ENCODE data around the gene MBP.

The MBP gene

DNA sequence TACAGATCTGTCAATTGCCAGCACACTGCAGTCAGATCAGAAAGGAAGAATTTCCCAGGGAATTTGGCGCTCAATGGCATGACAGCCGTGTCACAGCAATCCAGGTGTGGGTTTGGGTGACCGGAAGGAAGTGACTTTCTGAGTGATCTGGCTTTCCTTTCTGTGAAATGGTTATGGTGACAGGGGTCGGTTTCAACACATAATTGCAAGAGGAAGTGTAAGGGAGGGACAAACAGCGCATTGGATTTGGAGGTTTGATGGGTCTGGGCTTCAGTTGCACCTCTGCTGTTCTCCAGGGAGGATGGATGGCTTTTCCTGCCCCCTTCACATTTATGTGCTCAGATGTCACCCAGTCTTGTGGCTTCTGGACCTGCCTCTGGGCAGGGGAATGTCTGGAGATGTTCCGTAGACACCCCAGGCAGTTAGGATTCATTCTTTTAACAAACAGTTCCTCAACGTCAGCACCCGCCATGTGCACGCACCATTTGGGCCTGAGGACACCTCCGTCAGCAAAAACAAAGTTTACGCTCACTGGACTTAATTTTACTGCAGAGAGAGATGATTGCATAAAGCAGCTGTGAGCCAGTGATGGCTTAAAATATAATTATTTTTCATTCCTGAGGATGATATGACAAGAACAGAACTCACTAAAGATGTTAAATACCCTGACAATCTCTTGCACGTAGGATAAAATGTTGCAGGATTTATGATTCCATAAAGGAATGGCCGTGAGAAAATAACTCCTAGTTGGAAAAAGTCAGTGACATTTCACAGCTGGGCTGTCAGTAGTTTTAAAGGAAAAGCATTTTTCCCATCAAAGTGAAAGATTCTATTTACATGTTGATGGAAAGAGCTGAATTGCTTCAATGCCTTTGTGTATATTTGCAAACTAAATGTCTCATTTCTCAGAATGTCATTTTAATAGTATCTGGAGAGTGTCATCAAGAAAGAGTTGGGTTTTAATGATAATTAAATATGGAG, 36.9 kb downstream of the MBP start:
- intact Hi-C loops (cut with DNase I; ENCODE audit: low total_unique reads): no loop called here
- H3K36me3 ChIP-seq: no peaks in the 10 kb centered on the region

DNA sequence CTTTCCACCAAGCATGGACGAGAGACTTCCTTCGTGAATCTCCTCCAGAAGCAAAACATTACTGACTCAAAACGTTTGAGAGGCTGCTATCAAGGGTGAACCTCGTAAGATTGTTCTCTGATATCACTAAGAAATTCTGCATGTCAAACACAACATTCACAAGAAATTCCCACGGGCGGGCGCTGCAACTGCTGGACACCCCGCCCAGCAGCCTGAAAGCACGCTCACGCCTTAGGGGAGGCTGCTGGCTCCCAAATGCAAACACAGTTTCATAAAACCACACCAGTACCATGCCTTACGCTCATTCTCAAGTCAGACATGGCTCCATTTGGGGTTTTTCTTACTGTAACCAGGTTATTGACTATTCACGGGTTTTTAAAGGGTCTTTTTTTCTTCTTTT, 39.0 kb downstream of the MBP start:
- TF ChIP-seq, protein P1, sequence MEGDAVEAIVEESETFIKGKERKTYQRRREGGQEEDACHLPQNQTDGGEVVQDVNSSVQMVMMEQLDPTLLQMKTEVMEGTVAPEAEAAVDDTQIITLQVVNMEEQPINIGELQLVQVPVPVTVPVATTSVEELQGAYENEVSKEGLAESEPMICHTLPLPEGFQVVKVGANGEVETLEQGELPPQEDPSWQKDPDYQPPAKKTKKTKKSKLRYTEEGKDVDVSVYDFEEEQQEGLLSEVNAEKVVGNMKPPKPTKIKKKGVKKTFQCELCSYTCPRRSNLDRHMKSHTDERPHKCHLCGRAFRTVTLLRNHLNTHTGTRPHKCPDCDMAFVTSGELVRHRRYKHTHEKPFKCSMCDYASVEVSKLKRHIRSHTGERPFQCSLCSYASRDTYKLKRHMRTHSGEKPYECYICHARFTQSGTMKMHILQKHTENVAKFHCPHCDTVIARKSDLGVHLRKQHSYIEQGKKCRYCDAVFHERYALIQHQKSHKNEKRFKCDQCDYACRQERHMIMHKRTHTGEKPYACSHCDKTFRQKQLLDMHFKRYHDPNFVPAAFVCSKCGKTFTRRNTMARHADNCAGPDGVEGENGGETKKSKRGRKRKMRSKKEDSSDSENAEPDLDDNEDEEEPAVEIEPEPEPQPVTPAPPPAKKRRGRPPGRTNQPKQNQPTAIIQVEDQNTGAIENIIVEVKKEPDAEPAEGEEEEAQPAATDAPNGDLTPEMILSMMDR (IDR thresholded peaks at IDR 0.05): no peak
- Histone ChIP-seq H3K4me1 (peaks cover 0 to 4% (median 4%) of the 10 kb centered on the region in 4 donors), H3K27ac (no peak overlapping the region), H3K9me3 (no peaks in the 10 kb centered on the region), H3K4me3 (no peak overlapping the region), H3K27me3 (no peaks in the 10 kb centered on the region), H3K36me3 (no peaks in the 10 kb centered on the region)
- DNase-seq: no peak
- intact Hi-C loops (cut with DNase I; ENCODE audit: low total_unique reads): no loop called here

More for the DNA sequence above, 36.9 kb downstream of the MBP start:
- Histone ChIP-seq H3K4me3 (no peak overlapping the region), H3K4me1 (peaks cover 0 to 11% (median 8%) of the 10 kb centered on the region in 4 donors), H3K27me3 (no peaks in the 10 kb centered on the region), H3K27ac (no peak overlapping the region), H3K9me3 (no peaks in the 10 kb centered on the region)
- TF ChIP-seq, protein P1 (IDR thresholded peaks at IDR 0.05): no peak
- no peak for DNase-seq

DNA sequence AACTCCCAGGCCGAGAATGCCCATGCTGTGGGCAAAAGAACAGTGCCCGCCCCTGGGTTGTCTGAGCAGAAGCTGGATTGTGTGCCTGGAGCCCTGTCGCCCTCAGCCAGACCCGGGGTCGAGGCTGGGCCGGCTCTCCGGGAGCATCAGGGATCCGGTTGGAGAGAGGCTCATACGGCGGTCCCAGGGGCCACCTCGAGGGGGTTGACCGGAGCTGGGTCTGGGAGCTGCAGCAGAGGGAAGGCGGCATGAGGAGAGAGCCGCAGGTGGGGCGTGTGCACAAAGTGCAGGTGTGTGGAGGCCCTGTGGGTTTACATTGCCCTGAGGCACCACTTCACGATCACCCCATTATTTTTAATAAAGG, 39.5 kb downstream of the MBP start:
- Histone ChIP-seq H3K9me3 (no peaks in the 10 kb centered on the region), H3K27ac (no peak overlapping the region), H3K4me1 (peaks cover 0 to under 1% (median 0%) of the 10 kb centered on the region in 4 donors), H3K36me3 (no peaks in the 10 kb centered on the region), H3K4me3 (no peak overlapping the region), H3K27me3 (no peaks in the 10 kb centered on the region)
- no peak for DNase-seq
- intact Hi-C loops (cut with DNase I; ENCODE audit: low total_unique reads): no loop called here
- TF ChIP-seq, protein P1 (IDR thresholded peaks at IDR 0.05): no peak

DNA sequence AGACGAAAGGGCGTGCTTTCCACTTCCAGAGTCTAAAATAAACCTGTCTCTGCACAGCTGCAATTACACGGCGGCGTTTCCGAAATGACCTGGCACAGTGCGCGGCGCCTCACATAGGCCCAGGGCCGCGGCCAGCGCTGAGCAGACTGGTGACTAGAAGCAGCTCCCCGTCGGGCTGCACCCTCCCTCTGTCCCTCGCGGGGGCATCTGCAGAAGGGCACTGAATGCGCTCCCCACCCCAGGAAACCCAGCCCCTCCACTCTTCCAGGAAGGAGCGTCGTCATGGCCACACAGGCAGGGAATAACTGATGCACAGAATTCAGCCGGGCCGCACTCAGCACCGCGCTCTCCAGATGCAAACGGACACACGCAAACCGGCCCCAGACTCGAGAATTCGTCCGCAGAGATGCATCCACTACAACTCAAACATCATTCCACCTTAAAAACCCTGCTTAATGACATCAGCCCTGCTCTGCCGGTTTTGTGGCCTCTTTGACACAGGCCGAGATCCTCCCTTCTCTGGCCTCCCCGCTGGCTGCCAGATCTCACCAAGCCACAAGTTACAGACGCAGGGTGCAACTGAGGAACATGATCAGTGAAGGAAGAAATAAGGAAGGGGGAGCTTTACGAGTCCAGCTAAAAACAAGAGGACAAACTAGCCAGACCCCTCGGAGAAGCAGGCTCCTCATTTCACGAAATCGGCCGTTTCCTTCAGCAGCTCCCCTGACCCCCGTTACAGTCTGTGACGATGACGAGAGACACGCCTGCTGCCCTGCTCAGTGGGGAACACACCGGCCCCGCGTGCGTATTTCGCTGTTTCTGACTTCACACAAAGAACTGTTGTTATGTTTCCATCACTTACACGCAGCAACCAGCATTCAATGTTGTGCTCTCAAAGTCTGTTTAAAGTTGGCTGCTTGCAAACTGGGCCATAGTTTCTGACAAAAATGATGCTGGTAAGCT, 40.2 kb downstream of the MBP start:
- no peak overlapping the region for H3K4me3 ChIP-seq
- no peak overlapping the region for H3K27ac ChIP-seq
- H3K36me3 ChIP-seq: no peaks in the 10 kb centered on the region
- intact Hi-C loops (cut with DNase I; ENCODE audit: low total_unique reads): no loop called here
- no peaks in the 10 kb centered on the region for H3K9me3 ChIP-seq
- TF ChIP-seq, protein P1 (IDR thresholded peaks at IDR 0.05): no peak
- no peak for DNase-seq
- H3K27me3 ChIP-seq: no peaks in the 10 kb centered on the region
- peaks cover 0 to 7% (median 6%) of the 10 kb centered on the region in 4 donors for H3K4me1 ChIP-seq

DNA sequence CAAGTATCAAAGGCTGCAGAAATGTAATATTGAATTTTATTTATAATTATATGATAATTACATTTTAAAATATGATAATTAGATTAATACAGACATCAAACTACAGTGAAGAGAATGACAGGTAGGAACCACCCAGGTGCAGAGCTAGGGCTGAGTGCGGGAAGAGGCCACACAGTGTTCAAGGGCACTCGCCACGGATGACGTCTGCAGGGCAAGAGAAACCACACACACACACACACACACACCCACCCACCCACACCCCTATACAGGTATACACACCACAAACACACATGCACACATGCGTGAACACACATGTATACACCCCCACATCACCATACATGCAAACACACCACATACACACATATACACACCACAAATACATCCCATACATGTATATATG, 41.2 kb downstream of the MBP start:
- H3K4me3 ChIP-seq: no peak overlapping the region
- no peak overlapping the region for H3K27ac ChIP-seq
- DNase-seq: no peak
- no peaks in the 10 kb centered on the region for H3K36me3 ChIP-seq
- no peaks in the 10 kb centered on the region for H3K27me3 ChIP-seq
- intact Hi-C loops (cut with DNase I; ENCODE audit: low total_unique reads): no loop called here
- H3K9me3 ChIP-seq: no peaks in the 10 kb centered on the region
- H3K4me1 ChIP-seq: peaks cover 0 to 17% (median 15%) of the 10 kb centered on the region in 4 donors
- TF ChIP-seq, protein P1 (IDR thresholded peaks at IDR 0.05): no peak
